Measurements from ENCODE around the gene BMP7.
"Not testable (repeated sequence)": the region's sequence is repeated elsewhere in the genome, so short reads cannot be mapped to it uniquely, and the experiment has no call there.

The BMP7 gene

DNA sequence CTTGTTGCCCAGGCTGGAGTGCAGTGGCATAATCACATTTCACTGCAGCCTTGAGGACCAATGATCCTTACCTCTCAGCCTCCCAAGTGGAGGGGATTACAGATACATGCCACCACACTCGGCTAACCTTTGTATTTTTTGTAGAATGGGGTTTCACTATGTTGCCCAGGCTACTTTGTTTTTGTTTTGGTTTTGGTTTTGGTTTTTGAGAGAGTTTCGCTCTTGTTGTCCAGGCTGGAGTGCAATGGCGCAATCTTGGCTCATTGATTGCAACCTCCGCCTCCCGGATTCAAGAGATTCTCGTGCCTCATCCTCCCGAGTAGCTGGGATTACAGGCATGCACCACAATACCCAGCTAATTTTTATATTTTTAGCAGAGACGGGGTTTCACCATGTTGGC lies 105.5 kb downstream of the BMP7 start:
- Histone ChIP-seq H3K4me3 (no peak overlapping the region), H3K9ac (ENCODE audit: insufficient read length) (no peak overlapping the region), H3K36me3 (ENCODE audit: insufficient read depth, low read length) (no peaks in the 10 kb centered on the region), H3K9me3 (ENCODE audit: low read depth, low read length) (no peaks in the 10 kb centered on the region), H3K27ac (no peak overlapping the region)
- no peak for DNase-seq (ENCODE audit: low read depth, low spot score)
- no peak for TF ChIP-seq EZH2 (IDR thresholded peaks at IDR 0.05)
- TF ChIP-seq POLR2AphosphoS5 (IDR thresholded peaks at IDR 0.05; ENCODE audit: borderline replicate concordance, low read depth, low read length): no peak
- TF ChIP-seq FOXP2 (optimal IDR thresholded peaks at IDR 0.05; ENCODE audit: control extremely low read depth, extremely low read length, insufficient read depth): no peak

DNA sequence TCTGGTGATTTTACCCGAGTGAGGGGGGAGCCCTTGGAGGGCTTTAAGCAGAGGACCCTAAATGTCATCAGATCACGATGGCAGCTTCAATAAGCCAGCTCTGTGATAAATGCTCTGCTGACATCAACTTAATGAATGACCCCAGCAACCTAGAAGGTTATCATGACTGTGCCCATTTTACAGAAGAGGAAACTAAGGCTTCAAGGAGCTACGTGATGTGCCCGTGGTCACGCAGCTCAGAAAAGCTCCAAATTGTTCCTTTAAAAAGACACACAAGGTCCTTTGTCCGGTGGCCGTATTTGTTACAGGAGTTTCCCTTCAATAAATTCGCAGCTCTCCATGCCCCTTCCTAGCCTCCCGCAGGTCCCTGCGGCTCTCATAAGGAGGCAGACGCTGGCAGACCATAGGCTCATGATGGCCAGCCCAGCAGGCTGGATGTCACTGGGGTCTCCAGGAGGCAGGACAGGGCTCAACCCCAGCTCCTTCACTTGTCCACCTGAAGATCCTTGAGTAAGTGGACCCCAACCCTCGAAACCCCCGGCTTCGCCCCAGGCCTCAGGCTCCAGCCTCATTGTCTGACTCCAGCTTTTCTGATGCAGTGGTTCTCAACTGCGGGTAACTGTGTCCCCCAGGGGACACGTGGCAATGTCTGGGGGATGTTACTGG lies 106.4 kb downstream of the BMP7 start:
- DNase-seq (ENCODE audit: low read depth, low spot score): no peak
- H3K9ac ChIP-seq (ENCODE audit: insufficient read length): no peak overlapping the region
- no peaks in the 10 kb centered on the region for H3K36me3 ChIP-seq (ENCODE audit: insufficient read depth, low read length)
- no peak for TF ChIP-seq EZH2 (IDR thresholded peaks at IDR 0.05)
- TF ChIP-seq FOXP2 (optimal IDR thresholded peaks at IDR 0.05; ENCODE audit: control extremely low read depth, extremely low read length, insufficient read depth): no peak
- TF ChIP-seq POLR2AphosphoS5 (IDR thresholded peaks at IDR 0.05; ENCODE audit: borderline replicate concordance, low read depth, low read length): no peak
- no peak overlapping the region for H3K4me3 ChIP-seq
- no peak overlapping the region for H3K27ac ChIP-seq
- H3K9me3 ChIP-seq (ENCODE audit: low read depth, low read length): no peaks in the 10 kb centered on the region

DNA sequence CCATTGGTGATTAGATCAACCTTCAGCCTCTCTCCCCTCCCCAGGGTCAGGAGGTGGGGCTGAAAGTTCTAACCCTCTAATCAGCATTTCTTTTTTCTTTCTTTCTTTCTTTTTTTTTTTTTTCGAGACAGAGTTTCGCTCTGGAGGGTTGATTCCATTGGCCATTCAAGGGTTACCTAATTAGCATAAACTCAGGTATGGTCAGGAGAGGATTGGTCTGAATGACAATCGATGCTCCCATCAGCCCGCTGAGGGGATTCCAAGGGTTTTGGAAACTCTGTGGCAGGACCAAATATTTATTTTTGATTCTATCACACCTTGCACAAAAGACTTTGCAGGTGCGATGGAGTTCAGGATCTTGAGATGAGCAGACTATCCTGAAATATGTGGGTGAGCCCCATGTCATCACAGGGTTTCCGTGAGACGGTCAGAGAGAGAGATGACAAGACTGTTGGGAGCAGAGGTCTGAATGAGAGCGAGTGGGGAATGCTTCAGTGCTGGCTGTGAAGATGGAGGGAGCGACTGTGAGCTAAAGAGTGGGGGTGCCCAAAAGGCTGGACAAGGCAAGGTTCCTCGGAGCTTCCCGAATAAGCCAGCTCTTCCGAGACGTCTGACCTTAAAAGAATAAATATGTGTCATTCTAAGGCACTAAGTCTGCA lies 107.1 kb downstream of the BMP7 start:
- Histone ChIP-seq H3K9ac (ENCODE audit: insufficient read length) (no peak overlapping the region), H3K36me3 (ENCODE audit: insufficient read depth, low read length) (no peaks in the 10 kb centered on the region), H3K27ac (no peak overlapping the region), H3K9me3 (ENCODE audit: low read depth, low read length) (no peaks in the 10 kb centered on the region), H3K4me3 (no peak overlapping the region)
- DNase-seq (ENCODE audit: low read depth, low spot score): no peak
- no peak for TF ChIP-seq EZH2 (IDR thresholded peaks at IDR 0.05)
- TF ChIP-seq POLR2AphosphoS5 (IDR thresholded peaks at IDR 0.05; ENCODE audit: borderline replicate concordance, low read depth, low read length): no peak
- TF ChIP-seq FOXP2 (optimal IDR thresholded peaks at IDR 0.05; ENCODE audit: control extremely low read depth, extremely low read length, insufficient read depth): no peak

DNA sequence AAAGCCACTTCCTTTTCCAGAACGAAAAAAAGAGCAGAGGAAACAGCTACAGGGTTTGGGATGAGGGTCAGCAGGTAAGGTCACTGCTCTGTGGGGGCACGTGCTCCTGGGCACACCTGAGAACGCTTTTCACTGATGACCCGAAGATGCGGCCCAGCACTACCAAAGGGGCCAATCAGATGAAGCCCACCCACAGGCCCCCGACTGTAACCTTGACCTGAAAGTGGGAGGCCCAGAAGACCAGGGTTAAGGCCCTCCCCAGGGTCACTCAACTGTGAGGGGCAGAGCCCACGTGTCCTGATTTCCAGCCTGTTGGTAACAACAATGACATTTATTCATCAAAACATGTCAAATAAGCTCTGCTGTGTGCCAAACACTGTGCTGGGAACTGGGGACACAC lies 108.0 kb downstream of the BMP7 start:
- H3K4me3 ChIP-seq: no peak overlapping the region

DNA sequence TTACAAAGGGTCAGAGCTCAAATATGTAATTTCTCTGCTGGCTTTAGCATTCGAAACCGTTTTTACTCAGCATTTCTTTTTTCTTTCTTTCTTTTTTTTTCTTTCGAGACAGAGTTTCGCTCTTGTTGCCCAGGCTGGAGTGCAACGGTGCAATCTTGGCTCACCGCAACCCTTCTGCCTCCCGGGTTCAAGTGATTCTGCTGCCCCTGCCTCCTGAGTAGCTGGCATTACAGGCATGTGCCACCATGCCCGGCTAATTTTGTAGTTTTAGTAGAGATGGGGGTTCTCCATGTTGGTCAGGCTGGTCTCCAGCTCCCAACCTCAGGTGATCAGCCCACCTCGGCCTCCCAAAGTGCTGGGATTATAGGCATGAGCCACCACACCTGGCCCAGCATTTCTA lies 108.7 kb downstream of the BMP7 start:
- H3K9me3 ChIP-seq (ENCODE audit: low read depth, low read length); H3K4me3 ChIP-seq; H3K36me3 ChIP-seq (ENCODE audit: insufficient read depth, low read length); H3K9ac ChIP-seq (ENCODE audit: insufficient read length); DNase-seq (ENCODE audit: low read depth, low spot score); H3K27ac ChIP-seq: not testable (repeated sequence)

More for the DNA sequence above, 108.0 kb downstream of the BMP7 start:
- Histone ChIP-seq H3K27ac (no peak overlapping the region), H3K36me3 (ENCODE audit: insufficient read depth, low read length) (no peaks in the 10 kb centered on the region), H3K9me3 (ENCODE audit: low read depth, low read length) (no peaks in the 10 kb centered on the region), H3K9ac (ENCODE audit: insufficient read length) (no peak overlapping the region)
- DNase-seq (ENCODE audit: low read depth, low spot score): no peak
- TF ChIP-seq EZH2 (IDR thresholded peaks at IDR 0.05): no peak
- no peak for TF ChIP-seq POLR2AphosphoS5 (IDR thresholded peaks at IDR 0.05; ENCODE audit: borderline replicate concordance, low read depth, low read length)
- TF ChIP-seq FOXP2 (optimal IDR thresholded peaks at IDR 0.05; ENCODE audit: control extremely low read depth, extremely low read length, insufficient read depth): no peak

DNA sequence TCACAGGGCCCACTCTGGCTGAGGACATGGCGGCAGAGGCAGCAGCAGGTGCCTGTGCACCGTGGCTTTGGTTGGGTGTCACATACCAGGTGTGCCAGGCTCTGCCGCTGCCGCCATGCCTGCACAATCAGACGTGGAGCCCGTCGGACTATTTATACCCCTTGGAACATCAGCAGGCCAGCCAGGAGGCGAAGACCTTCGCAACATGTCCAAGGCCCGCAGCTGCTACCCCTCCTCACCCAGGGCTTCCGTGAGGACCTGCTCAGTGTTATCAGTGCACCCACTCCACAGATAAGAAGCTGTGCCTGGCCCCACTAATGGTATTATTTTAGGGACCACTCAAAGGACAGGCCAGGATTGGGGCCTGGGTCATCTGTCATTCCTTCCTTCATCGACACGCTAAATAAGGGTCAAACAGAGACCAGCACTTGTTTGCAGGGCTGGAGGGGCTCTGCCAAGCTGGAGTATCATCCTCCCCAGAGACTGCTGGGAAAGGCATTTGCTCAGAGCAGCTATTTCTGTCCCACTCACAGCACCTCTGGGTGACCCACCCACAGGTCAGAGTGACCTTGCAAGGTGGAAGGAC lies 109.2 kb downstream of the BMP7 start:
- TF ChIP-seq POLR2AphosphoS5 (IDR thresholded peaks at IDR 0.05; ENCODE audit: borderline replicate concordance, low read depth, low read length) (no peak), FOXP2 (optimal IDR thresholded peaks at IDR 0.05; ENCODE audit: control extremely low read depth, extremely low read length, insufficient read depth) (no peak), EZH2 (IDR thresholded peaks at IDR 0.05) (no peak)
- Histone ChIP-seq H3K4me3 (no peak overlapping the region), H3K36me3 (ENCODE audit: insufficient read depth, low read length) (no peaks in the 10 kb centered on the region), H3K27ac (no peak overlapping the region), H3K9me3 (ENCODE audit: low read depth, low read length) (no peaks in the 10 kb centered on the region), H3K9ac (ENCODE audit: insufficient read length) (no peak overlapping the region)
- no peak for DNase-seq (ENCODE audit: low read depth, low spot score)

DNA sequence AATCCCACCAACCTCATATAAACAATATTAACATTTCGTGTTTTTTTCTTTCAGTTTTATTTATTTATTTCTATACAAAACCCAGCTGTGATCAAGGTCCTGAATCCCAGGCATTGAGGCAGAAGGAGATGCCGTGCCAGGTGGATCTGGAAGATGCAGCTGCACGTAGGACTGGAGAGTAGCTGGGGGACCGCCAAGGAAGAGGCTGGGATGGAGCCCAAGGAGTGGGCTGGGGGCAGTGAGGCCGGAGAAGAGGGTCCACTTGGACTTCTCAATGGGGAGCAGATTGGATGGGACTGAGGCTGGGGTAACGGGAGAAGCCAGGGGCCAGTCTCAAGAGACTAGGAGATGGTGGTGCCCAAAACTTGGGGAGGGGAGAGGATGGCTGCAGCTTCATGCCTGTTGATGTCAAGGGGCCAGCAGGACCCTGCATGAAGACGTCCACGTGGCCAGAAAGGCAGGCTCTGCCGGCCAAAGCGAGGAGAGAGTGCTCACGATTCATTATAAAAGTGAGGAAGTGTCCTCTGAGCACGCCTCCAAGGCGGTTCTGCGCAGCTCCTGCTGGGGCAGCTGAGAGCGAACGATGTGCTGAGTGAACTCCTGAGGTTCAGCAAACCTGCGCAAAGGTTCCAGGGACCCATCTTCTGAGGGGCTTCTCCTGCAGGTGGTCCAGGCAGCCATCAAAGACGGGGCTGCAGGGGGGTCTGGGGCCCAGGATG lies 110.3 kb downstream of the BMP7 start:
- Histone ChIP-seq H3K27ac (no peak overlapping the region), H3K9me3 (ENCODE audit: low read depth, low read length) (no peaks in the 10 kb centered on the region), H3K9ac (ENCODE audit: insufficient read length) (no peak overlapping the region), H3K4me3 (no peak overlapping the region), H3K36me3 (ENCODE audit: insufficient read depth, low read length) (no peaks in the 10 kb centered on the region)
- TF ChIP-seq FOXP2 (optimal IDR thresholded peaks at IDR 0.05; ENCODE audit: control extremely low read depth, extremely low read length, insufficient read depth) (no peak), EZH2 (IDR thresholded peaks at IDR 0.05) (no peak), POLR2AphosphoS5 (IDR thresholded peaks at IDR 0.05; ENCODE audit: borderline replicate concordance, low read depth, low read length) (no peak)
- DNase-seq (ENCODE audit: low read depth, low spot score): no peak

DNA sequence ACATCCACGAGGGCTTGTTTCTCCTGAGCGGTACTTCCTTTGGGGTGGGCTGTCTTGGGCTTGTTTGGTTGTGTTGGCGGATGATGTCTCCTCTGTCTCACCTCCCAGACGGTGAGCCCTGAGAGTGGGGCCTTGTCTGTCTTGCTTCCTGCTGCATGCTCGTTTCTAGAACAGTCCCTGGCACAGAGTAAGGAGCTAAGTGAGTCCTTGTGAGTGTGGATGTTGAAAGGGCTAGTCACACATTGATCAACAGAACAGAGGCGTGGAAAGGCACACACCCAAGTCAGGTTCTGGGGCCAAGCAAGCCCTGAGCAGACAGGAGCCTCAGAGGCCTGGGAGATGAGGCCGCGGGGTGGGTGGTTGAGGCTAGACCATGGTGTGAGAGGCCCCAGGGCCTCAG lies 111.0 kb downstream of the BMP7 start:
- H3K36me3 ChIP-seq (ENCODE audit: insufficient read depth, low read length): no peaks in the 10 kb centered on the region
- no peak overlapping the region for H3K27ac ChIP-seq
- no peak for DNase-seq (ENCODE audit: low read depth, low spot score)
- H3K4me3 ChIP-seq: no peak overlapping the region
- H3K9me3 ChIP-seq (ENCODE audit: low read depth, low read length): no peaks in the 10 kb centered on the region
- H3K9ac ChIP-seq (ENCODE audit: insufficient read length): no peak overlapping the region
- TF ChIP-seq POLR2AphosphoS5 (IDR thresholded peaks at IDR 0.05; ENCODE audit: borderline replicate concordance, low read depth, low read length) (no peak), FOXP2 (optimal IDR thresholded peaks at IDR 0.05; ENCODE audit: control extremely low read depth, extremely low read length, insufficient read depth) (no peak), EZH2 (IDR thresholded peaks at IDR 0.05) (no peak)
